ENCODE results near the gene HMX3.

Gene HMX3

GRCh38 chr10:123142701-123143161 is 7.0 kb downstream of the HMX3 start:
- Histone ChIP-seq H4K12ac (ENCODE audit: low read depth, low read length) (no peak overlapping the region), H3K14ac (ENCODE audit: low read length) (no peak overlapping the region), H2AFZ (ENCODE audit: insufficient read depth, low read length, poor library complexity) (no peak overlapping the region), H4K8ac (ENCODE audit: low read depth, low read length) (no peak overlapping the region), H3K18ac (ENCODE audit: low read length) (no peak overlapping the region), H2BK12ac (ENCODE audit: low read length) (no peak overlapping the region), H3K4me1 (ENCODE audit: control insufficient read depth in 1 of 2, insufficient read depth in 2 of 2, low read length in 2 of 2) (peaks cover 0 to 11% of the 10 kb centered on the region in 2 experiments), H2BK5ac (ENCODE audit: low read depth, low read length, poor library complexity) (no peak overlapping the region), H3K23ac (ENCODE audit: low read length) (no peak overlapping the region), H2BK120ac (ENCODE audit: insufficient read depth, low read length, poor library complexity) (no peak overlapping the region), H2AK5ac (ENCODE audit: low read length) (no peak overlapping the region), H3K9me3 (ENCODE audit: insufficient read depth, low read depth, low read length) (peaks cover 6% of the 10 kb centered on the region), H3K4me2 (ENCODE audit: low read length) (no peak overlapping the region), H3K79me2 (ENCODE audit: control insufficient read depth, insufficient read depth, low read length, poor library complexity) (no peaks in the 10 kb centered on the region), H3K36me3 (ENCODE audit: control insufficient read depth in 1 of 2, insufficient read depth in 2 of 2, low read length in 2 of 2) (no peaks in the 10 kb centered on the region), H3K4ac (ENCODE audit: low read depth, low read length) (no peak overlapping the region), H3K27ac (ENCODE audit: low read depth, low read length) (no peak overlapping the region), H3K27me3 (ENCODE audit: insufficient read depth, low read length) (peaks cover 95% of the 10 kb centered on the region), H4K91ac (ENCODE audit: low read depth, low read length) (no peak overlapping the region), H3K79me1 (ENCODE audit: low read length) (no peaks in the 10 kb centered on the region), H3K9ac (ENCODE audit: low read length) (no peak overlapping the region), H3K4me3 (ENCODE audit: low read depth, low read length) (no peak overlapping the region)
- no CpG with 5 or more reads among the region's 33 CpGs for WGBS (ENCODE audit: extremely low coverage, insufficient coverage, insufficient read length)
- no peak for DNase-seq

GRCh38 chr10:123143162-123143824 is 7.5 kb downstream of the HMX3 start:
- Histone ChIP-seq H2AK5ac (ENCODE audit: low read length) (no peak overlapping the region), H3K79me2 (ENCODE audit: control insufficient read depth, insufficient read depth, low read length, poor library complexity) (no peaks in the 10 kb centered on the region), H4K8ac (ENCODE audit: low read depth, low read length) (no peak overlapping the region), H3K4me2 (ENCODE audit: low read length) (no peak overlapping the region), H3K4me1 (ENCODE audit: control insufficient read depth in 1 of 2, insufficient read depth in 2 of 2, low read length in 2 of 2) (peaks cover 0 to 12% of the 10 kb centered on the region in 2 experiments), H4K12ac (ENCODE audit: low read depth, low read length) (no peak overlapping the region), H3K23ac (ENCODE audit: low read length) (peak overlapping the region; percentile 22), H3K4ac (ENCODE audit: low read depth, low read length) (no peak overlapping the region), H4K91ac (ENCODE audit: low read depth, low read length) (no peak overlapping the region), H3K4me3 (ENCODE audit: low read depth, low read length) (no peak overlapping the region), H3K18ac (ENCODE audit: low read length) (no peak overlapping the region), H3K27me3 (ENCODE audit: insufficient read depth, low read length) (peaks cover 95% of the 10 kb centered on the region), H3K36me3 (ENCODE audit: control insufficient read depth in 1 of 2, insufficient read depth in 2 of 2, low read length in 2 of 2) (no peaks in the 10 kb centered on the region), H2BK12ac (ENCODE audit: low read length) (no peak overlapping the region), H3K14ac (ENCODE audit: low read length) (no peak overlapping the region), H2AFZ (ENCODE audit: insufficient read depth, low read length, poor library complexity) (no peak overlapping the region), H3K79me1 (ENCODE audit: low read length) (no peaks in the 10 kb centered on the region), H3K27ac (ENCODE audit: low read depth, low read length) (no peak overlapping the region), H2BK5ac (ENCODE audit: low read depth, low read length, poor library complexity) (no peak overlapping the region), H3K9me3 (ENCODE audit: insufficient read depth, low read depth, low read length) (peaks cover 6% of the 10 kb centered on the region), H3K9ac (ENCODE audit: low read length) (no peak overlapping the region), H2BK120ac (ENCODE audit: insufficient read depth, low read length, poor library complexity) (no peak overlapping the region)
- WGBS (ENCODE audit: extremely low coverage, insufficient coverage, insufficient read length) = no CpG with 5 or more reads among the region's 33 CpGs
- no peak for DNase-seq

- Histone ChIP-seq H4K12ac (ENCODE audit: low read depth, low read length) (no peak overlapping the region), H2BK12ac (ENCODE audit: low read length) (no peak overlapping the region), H3K27me3 (ENCODE audit: insufficient read depth, low read length) (peaks cover 98% of the 10 kb centered on the region), H2BK5ac (ENCODE audit: low read depth, low read length, poor library complexity) (no peak overlapping the region), H3K23ac (ENCODE audit: low read length) (no peak overlapping the region), H3K36me3 (ENCODE audit: control insufficient read depth in 1 of 2, insufficient read depth in 2 of 2, low read length in 2 of 2) (no peaks in the 10 kb centered on the region), H3K79me1 (ENCODE audit: low read length) (no peaks in the 10 kb centered on the region), H2AK5ac (ENCODE audit: low read length) (no peak overlapping the region), H3K4me2 (ENCODE audit: low read length) (no peak overlapping the region), H4K8ac (ENCODE audit: low read depth, low read length) (no peak overlapping the region), H3K27ac (ENCODE audit: low read depth, low read length) (no peak overlapping the region), H3K79me2 (ENCODE audit: control insufficient read depth, insufficient read depth, low read length, poor library complexity) (no peaks in the 10 kb centered on the region), H2AFZ (ENCODE audit: insufficient read depth, low read length, poor library complexity) (no peak overlapping the region), H3K4ac (ENCODE audit: low read depth, low read length) (no peak overlapping the region), H3K9ac (ENCODE audit: low read length) (no peak overlapping the region), H3K4me3 (ENCODE audit: low read depth, low read length) (no peak overlapping the region), H2BK120ac (ENCODE audit: insufficient read depth, low read length, poor library complexity) (no peak overlapping the region), H3K4me1 (ENCODE audit: control insufficient read depth in 1 of 2, insufficient read depth in 2 of 2, low read length in 2 of 2) (peaks cover 0 to 16% of the 10 kb centered on the region in 2 experiments), H3K18ac (ENCODE audit: low read length) (no peak overlapping the region), H4K91ac (ENCODE audit: low read depth, low read length) (no peak overlapping the region), H3K14ac (ENCODE audit: low read length) (no peak overlapping the region), H3K9me3 (ENCODE audit: insufficient read depth, low read depth, low read length) (peaks cover 8% of the 10 kb centered on the region)
- whole genome bisulfite sequencing (ENCODE audit: extremely low coverage, insufficient coverage, insufficient read length) = no CpG with 5 or more reads among the region's 10 CpGs
- DNase-seq = no peak
Measured at GRCh38 chr10:123143825-123144168, 8.0 kb downstream of the HMX3 start.

GRCh38 chr10:123144697-123145541 is 9.1 kb downstream of the HMX3 start:
- no peak overlapping the region for H3K27ac ChIP-seq (ENCODE audit: low read depth, low read length)
- H3K4me2 ChIP-seq (ENCODE audit: low read length) = no peak overlapping the region
- no peak overlapping the region for H2AK5ac ChIP-seq (ENCODE audit: low read length)
- H3K36me3 ChIP-seq (ENCODE audit: control insufficient read depth in 1 of 2, insufficient read depth in 2 of 2, low read length in 2 of 2) = no peaks in the 10 kb centered on the region
- no peak overlapping the region for H3K4me3 ChIP-seq (ENCODE audit: low read depth, low read length)
- no peaks in the 10 kb centered on the region for H3K79me2 ChIP-seq (ENCODE audit: control insufficient read depth, insufficient read depth, low read length, poor library complexity)
- peaks cover 3 to 12% of the 10 kb centered on the region in 2 experiments for H3K4me1 ChIP-seq (ENCODE audit: control insufficient read depth in 1 of 2, insufficient read depth in 2 of 2, low read length in 2 of 2)
- H2AFZ ChIP-seq (ENCODE audit: insufficient read depth, low read length, poor library complexity) = no peak overlapping the region
- H3K4ac ChIP-seq (ENCODE audit: low read depth, low read length) = no peak overlapping the region
- peaks cover 98% of the 10 kb centered on the region for H3K27me3 ChIP-seq (ENCODE audit: insufficient read depth, low read length)
- no peak overlapping the region for H4K91ac ChIP-seq (ENCODE audit: low read depth, low read length)
- H4K8ac ChIP-seq (ENCODE audit: low read depth, low read length) = no peak overlapping the region
- H4K12ac ChIP-seq (ENCODE audit: low read depth, low read length) = no peak overlapping the region
- no peak overlapping the region for H2BK12ac ChIP-seq (ENCODE audit: low read length)
- no peak overlapping the region for H3K14ac ChIP-seq (ENCODE audit: low read length)
- no peak overlapping the region for H2BK120ac ChIP-seq (ENCODE audit: insufficient read depth, low read length, poor library complexity)
- DNase-seq = no peak
- no peak overlapping the region for H3K18ac ChIP-seq (ENCODE audit: low read length)
- no peaks in the 10 kb centered on the region for H3K79me1 ChIP-seq (ENCODE audit: low read length)
- WGBS (ENCODE audit: extremely low coverage, insufficient coverage, insufficient read length) = no CpG with 5 or more reads among the region's 29 CpGs
- H3K9ac ChIP-seq (ENCODE audit: low read length) = no peak overlapping the region
- H2BK5ac ChIP-seq (ENCODE audit: low read depth, low read length, poor library complexity) = no peak overlapping the region
- no peak overlapping the region for H3K23ac ChIP-seq (ENCODE audit: low read length)
- peaks cover 8% of the 10 kb centered on the region for H3K9me3 ChIP-seq (ENCODE audit: insufficient read depth, low read depth, low read length)
